Measurements from ENCODE around the gene ENOSF1. TPM values are rescaled to one million over a fixed set of nuclear protein-coding genes. Genes with fewer than 3 reads are reported as not detected.

The ENOSF1 gene
- total RNA-seq, 1 donor from 2014 or later, result 53.5 TPM

- Histone ChIP-seq H3K4me3 (peak overlapping the region; percentile 53 to 56), H3K4me1 (peaks cover 23% of the 10 kb centered on the region), H3K27ac (peak overlapping the region; percentile 47), H3K27me3 (no peaks in the 10 kb centered on the region), H3K9me3 (no peaks in the 10 kb centered on the region), H3K36me3 (no peaks in the 10 kb centered on the region)
- no peak for DNase-seq (ENCODE audit: extremely low spot score in 2 of 2)
- intact Hi-C loops (cut with DNase I), result no loop called here
- TF ChIP-seq POLR2AphosphoS5 (IDR thresholded peaks at IDR 0.05; ENCODE audit: insufficient read depth in 1 of 2, low read depth in 1 of 2) (peak; percentile 76 to 84), CTCF (IDR thresholded peaks at IDR 0.05) (no peak), POLR2A (IDR thresholded peaks at IDR 0.05) (no peak)
Observed at GRCh38 chr18:711657-712400, 601 bp downstream of the ENOSF1 start.

- no peak for DNase-seq (ENCODE audit: extremely low spot score in 2 of 2)
- TF ChIP-seq CTCF (IDR thresholded peaks at IDR 0.05) (no peak), POLR2A (IDR thresholded peaks at IDR 0.05) (no peak), POLR2AphosphoS5 (IDR thresholded peaks at IDR 0.05; ENCODE audit: insufficient read depth in 1 of 2, low read depth in 1 of 2) (no peak)
- intact Hi-C loops (cut with DNase I), result no loop called here
- Histone ChIP-seq H3K9me3 (no peaks in the 10 kb centered on the region), H3K27ac (peak overlapping the region; percentile 47), H3K4me1 (peaks cover 23% of the 10 kb centered on the region), H3K27me3 (no peaks in the 10 kb centered on the region), H3K36me3 (peaks cover 0 to under 1% of the 10 kb centered on the region in 2 donors), H3K4me3 (peak overlapping the region; percentile 53 to 56)
Observed at GRCh38 chr18:711310-711656, 1.1 kb downstream of the ENOSF1 start.

GRCh38 chr18:710418-711300 lies 1.8 kb downstream of the ENOSF1 start:
- DNase-seq (ENCODE audit: extremely low spot score in 2 of 2), result no peak
- intact Hi-C loops (cut with DNase I), result no loop called here
- Histone ChIP-seq H3K9me3 (no peaks in the 10 kb centered on the region), H3K27me3 (no peaks in the 10 kb centered on the region), H3K27ac (peak overlapping the region; percentile 47), H3K4me1 (peaks cover 23% of the 10 kb centered on the region), H3K36me3 (peaks cover 0 to 7% of the 10 kb centered on the region in 2 donors), H3K4me3 (peak overlapping the region in 1 of 2 donors; percentile 53)
- TF ChIP-seq POLR2AphosphoS5 (IDR thresholded peaks at IDR 0.05; ENCODE audit: insufficient read depth in 1 of 2, low read depth in 1 of 2), result no peak
- no peak for TF ChIP-seq POLR2A (IDR thresholded peaks at IDR 0.05)
- no peak for TF ChIP-seq CTCF (IDR thresholded peaks at IDR 0.05)

GRCh38 chr18:709771-710170 lies 2.7 kb downstream of the ENOSF1 start:
- intact Hi-C loops (cut with DNase I), result no loop called here
- Histone ChIP-seq H3K9me3 (no peaks in the 10 kb centered on the region), H3K4me1 (peaks cover 23% of the 10 kb centered on the region), H3K4me3 (no peak overlapping the region), H3K36me3 (peaks cover 0 to 9% of the 10 kb centered on the region in 2 donors), H3K27me3 (no peaks in the 10 kb centered on the region), H3K27ac (no peak overlapping the region)
- no peak for TF ChIP-seq POLR2A (IDR thresholded peaks at IDR 0.05)
- TF ChIP-seq POLR2AphosphoS5 (IDR thresholded peaks at IDR 0.05; ENCODE audit: insufficient read depth in 1 of 2, low read depth in 1 of 2), result no peak
- no peak for TF ChIP-seq CTCF (IDR thresholded peaks at IDR 0.05)
- no peak for DNase-seq (ENCODE audit: extremely low spot score in 2 of 2)
